ENCODE data around the gene WASHC3. TPM values are rescaled to one million over a fixed set of nuclear protein-coding genes. Genes with fewer than 3 reads are reported as not detected.
A peak's percentile ranks its signal among the peaks of the same experiment; 100 is the strongest.

The WASHC3 gene
- total RNA-seq, 1 donor from 2014 or later = 38.2 TPM

GRCh38 chr12:102016472-102016871, 45.3 kb downstream of the WASHC3 start:
- Histone ChIP-seq H3K4me3 (no peak overlapping the region), H3K9me3 (no peaks in the 10 kb centered on the region), H3K27ac (no peak overlapping the region), H3K4me1 (no peaks in the 10 kb centered on the region), H3K27me3 (ENCODE audit: low read depth) (no peaks in the 10 kb centered on the region), H3K36me3 (peaks cover 61% of the 10 kb centered on the region)
- intact Hi-C loops (cut with DNase I) = no loop called here
- DNase-seq (no peak), ATAC-seq (no peak)
- TF ChIP-seq CTCF (IDR thresholded peaks at IDR 0.05) = no peak

- Histone ChIP-seq H3K4me1 (no peaks in the 10 kb centered on the region), H3K4me3 (no peak overlapping the region), H3K27me3 (ENCODE audit: low read depth) (no peaks in the 10 kb centered on the region), H3K36me3 (peaks cover 42% of the 10 kb centered on the region), H3K9me3 (no peaks in the 10 kb centered on the region), H3K27ac (no peak overlapping the region)
- intact Hi-C loops (cut with DNase I) = no loop called here
- ATAC-seq (peak in 1 of 2 donors; percentile 38), DNase-seq (no peak)
- TF ChIP-seq CTCF (IDR thresholded peaks at IDR 0.05) = no peak
Observed at GRCh38 chr12:102010265-102010994, 51.4 kb downstream of the WASHC3 start.

GRCh38 chr12:102009796-102010195, 52.0 kb downstream of the WASHC3 start:
- H3K9me3 ChIP-seq = no peaks in the 10 kb centered on the region
- DNase-seq = no peak
- H3K4me1 ChIP-seq = no peaks in the 10 kb centered on the region
- no peak for TF ChIP-seq CTCF (IDR thresholded peaks at IDR 0.05)
- no peak for ATAC-seq
- H3K4me3 ChIP-seq = no peak overlapping the region
- H3K36me3 ChIP-seq = peaks cover 36% of the 10 kb centered on the region
- H3K27ac ChIP-seq = no peak overlapping the region
- intact Hi-C loops (cut with DNase I) = no loop called here
- no peaks in the 10 kb centered on the region for H3K27me3 ChIP-seq (ENCODE audit: low read depth)

- H3K27ac ChIP-seq = no peak overlapping the region
- ATAC-seq (no peak), DNase-seq (no peak)
- no peak overlapping the region for H3K4me3 ChIP-seq
- peaks cover 31% of the 10 kb centered on the region for H3K36me3 ChIP-seq
- H3K4me1 ChIP-seq = no peaks in the 10 kb centered on the region
- no peaks in the 10 kb centered on the region for H3K9me3 ChIP-seq
- intact Hi-C loops (cut with DNase I) = no loop called here
- TF ChIP-seq CTCF (IDR thresholded peaks at IDR 0.05) = no peak
- no peaks in the 10 kb centered on the region for H3K27me3 ChIP-seq (ENCODE audit: low read depth)
Observed at GRCh38 chr12:102008615-102009126, 53.1 kb downstream of the WASHC3 start.

GRCh38 chr12:102005256-102005655, 56.5 kb downstream of the WASHC3 start:
- Histone ChIP-seq H3K27me3 (ENCODE audit: low read depth) (no peaks in the 10 kb centered on the region), H3K4me3 (no peak overlapping the region), H3K4me1 (no peaks in the 10 kb centered on the region), H3K9me3 (no peaks in the 10 kb centered on the region), H3K27ac (no peak overlapping the region), H3K36me3 (no peaks in the 10 kb centered on the region)
- ATAC-seq = no peak
- no peak for TF ChIP-seq CTCF (IDR thresholded peaks at IDR 0.05)
- no peak for DNase-seq
- intact Hi-C loops (cut with DNase I) = no loop called here
